OCI-LY7 (cell line): ENCODE data around the gene FOXI1. TPM values are rescaled to one million over a fixed set of nuclear protein-coding genes. Genes with fewer than 3 reads are reported as not detected.

Experiments used
- BruUV-seq: library from RNA; stranded (reverse); fragments of 400-500 nt; replicated peaks from 2 replicates; lab custom pipeline; 2021; lab: Mats Ljungman, UMichigan
- CTCF ChIA-PET: fragments of 300-600 bp; sonication (Branson Sonifier 250); formaldehyde crosslinking; loops from one replicate; lab custom pipeline; 2022; ENCODE audit warnings: antibody characterized with exemption; ENCODE audit not compliant: unreplicated experiment; lab: Charles Lee
- POLR2A ChIA-PET: fragments of 300-600 bp; sonication (Branson Sonifier 250); formaldehyde crosslinking; loops from one replicate; lab custom pipeline; 2022; ENCODE audit warnings: antibody characterized with exemption; lab: Charles Lee
- DNase-seq: peaks from one replicate; pipeline ENCODE4 v3.0.0-alpha.2; 2015; ENCODE audit warnings: low spot score
- H2AFZ ChIP-seq: fragments of 200-600 bp; sonication (generic), shearing (Covaris generic); 2 replicates; pipeline ENCODE4 v1.6.1; 2014; ENCODE audit warnings: mild to moderate bottlenecking, antibody characterized with exemption, low read length, moderate library complexity
- H3K27ac ChIP-seq: fragments of 200-600 bp; sonication (generic); 2 replicates; pipeline ENCODE4 v1.5.1; 2014; ENCODE audit warnings: mixed run types, low read depth, mild to moderate bottlenecking, moderate library complexity, low read length, inconsistent platforms; ENCODE audit not compliant: poor library complexity, severe bottlenecking
- H3K36me3 ChIP-seq: fragments of 200-600 bp; sonication (generic); 2 replicates; pipeline ENCODE4 v1.6.1; 2014; ENCODE audit warnings: mild to moderate bottlenecking, antibody characterized with exemption, low read length, moderate library complexity, mixed read lengths; ENCODE audit not compliant: insufficient read depth
- H3K4me1 ChIP-seq: fragments of 200-600 bp; sonication (generic); 2 replicates; pipeline ENCODE4 v1.5.1; 2014; ENCODE audit warnings: mild to moderate bottlenecking, low read length; ENCODE audit not compliant: insufficient read depth, poor library complexity, severe bottlenecking
- H3K4me2 ChIP-seq: fragments of 200-600 bp; sonication (generic); 2 replicates; pipeline ENCODE4 v1.6.1; 2014; ENCODE audit warnings: mild to moderate bottlenecking, low read length
- H3K4me3 ChIP-seq: fragments of 200-600 bp; sonication (generic); 2 replicates; pipeline ENCODE4 v1.5.1; 2014; ENCODE audit warnings: mild to moderate bottlenecking, low read depth, low read length; ENCODE audit not compliant: poor library complexity, severe bottlenecking
- H3K79me2 ChIP-seq: fragments of 200-600 bp; sonication (generic); 2 replicates; pipeline ENCODE4 v1.6.1; 2016; ENCODE audit warnings: low read depth, mild to moderate bottlenecking, low read length, moderate library complexity, mixed read lengths; ENCODE audit not compliant: insufficient read depth
- H3K9me2 ChIP-seq: fragments of 200-600 bp; sonication (generic); 2 replicates; pipeline ENCODE4 v1.6.1; 2016; ENCODE audit warnings: mild to moderate bottlenecking, low read length, mixed read lengths; ENCODE audit not compliant: insufficient read depth
- H3K9me3 ChIP-seq: fragments of 200-600 bp; sonication (generic); 2 replicates; pipeline ENCODE4 v1.6.1; 2014; ENCODE audit warnings: mild to moderate bottlenecking, mixed run types, low read length, mixed read lengths
- H4K20me1 ChIP-seq: fragments of 200-600 bp; sonication (generic); 2 replicates; pipeline ENCODE4 v1.6.1; 2014; ENCODE audit warnings: mild to moderate bottlenecking, antibody characterized with exemption, low read length, moderate library complexity, mixed read lengths; ENCODE audit not compliant: insufficient read depth
- CTCF ChIP-seq: fragments of 200-600 bp; sonication (generic); conservative IDR thresholded peaks from 2 replicates; pipeline ENCODE4 v1.5.1; 2014; ENCODE audit warnings: mild to moderate bottlenecking, antibody characterized with exemption, low read length, moderate library complexity, mixed read lengths
- EZH2phosphoT487 ChIP-seq: fragments of 200-600 bp; sonication (generic); IDR thresholded peaks from 2 replicates; pipeline ENCODE4 v1.6.1; 2018; ENCODE audit warnings: low read depth, borderline replicate concordance, mild to moderate bottlenecking, mixed run types, antibody characterized with exemption, low read length, moderate library complexity, mixed read lengths
- intact Hi-C: fragments of 100-400 bp; cut with micrococcal nuclease; formaldehyde crosslinking; loops from one replicate; pipeline ENCODE4 v1.10.0; 2022; ENCODE audit not compliant: unreplicated experiment
- total RNA-seq, 2 experiments: library from RNA; depleted of rRNA in 1 of 2; stranded (reverse); fragments of >200 nt in 1 of 2; shearing (Covaris generic) in 1 of 2; gene quantifications; 2 replicates each; pipeline ENCODE4 v1.2.3, GENCODE V29; 2014 to 2022

Gene FOXI1
- total RNA-seq, 2 experiments from 2014 or later: not detected

- no peaks in the 10 kb centered on the region for H3K79me2 ChIP-seq
- CTCF ChIA-PET: no interaction called here
- H3K4me1 ChIP-seq: no peaks in the 10 kb centered on the region
- H3K27ac ChIP-seq: no peak overlapping the region
- no peaks in the 10 kb centered on the region for H3K9me3 ChIP-seq
- intact Hi-C loops: no loop called here
- H2AFZ ChIP-seq: no peak overlapping the region
- no peak overlapping the region for H3K4me3 ChIP-seq
- TF ChIP-seq EZH2phosphoT487: no peak
- TF ChIP-seq CTCF: no peak
- no peak overlapping the region for H3K4me2 ChIP-seq
- POLR2A ChIA-PET: interaction anchor here (1.6 kb wide), 1 partner anchor 19 kb away, joined by 6 read pairs; no protein-coding TSS in a partner anchor
- H3K36me3 ChIP-seq: peaks cover 70% of the 10 kb centered on the region
- no TSS peak for BruUV-seq
- H4K20me1 ChIP-seq: no peaks in the 10 kb centered on the region
- H3K9me2 ChIP-seq: no peaks in the 10 kb centered on the region
- DNase-seq: no peak
Observed at GRCh38 chr5:170067574-170068170, 38.0 kb upstream of the FOXI1 start.

GRCh38 chr5:170069512-170069911, 36.2 kb upstream of the FOXI1 start:
- no peaks in the 10 kb centered on the region for H3K4me1 ChIP-seq
- CTCF ChIA-PET: no interaction called here
- no peak overlapping the region for H2AFZ ChIP-seq

More at GRCh38 chr5:170069512-170069911, 36.2 kb upstream of the FOXI1 start:
- POLR2A ChIA-PET: no interaction called here
- no peak overlapping the region for H3K4me3 ChIP-seq
- H3K27ac ChIP-seq: no peak overlapping the region
- H4K20me1 ChIP-seq: no peaks in the 10 kb centered on the region
- H3K9me2 ChIP-seq: no peaks in the 10 kb centered on the region
- H3K79me2 ChIP-seq: no peaks in the 10 kb centered on the region
- TF ChIP-seq CTCF: no peak
- H3K4me2 ChIP-seq: no peak overlapping the region
- peaks cover 60% of the 10 kb centered on the region for H3K36me3 ChIP-seq
- BruUV-seq: no TSS peak
- DNase-seq: no peak
- no peaks in the 10 kb centered on the region for H3K9me3 ChIP-seq
- intact Hi-C loops: no loop called here
